Measurements from ENCODE around the gene DAGLA.

DAGLA gene

DNA sequence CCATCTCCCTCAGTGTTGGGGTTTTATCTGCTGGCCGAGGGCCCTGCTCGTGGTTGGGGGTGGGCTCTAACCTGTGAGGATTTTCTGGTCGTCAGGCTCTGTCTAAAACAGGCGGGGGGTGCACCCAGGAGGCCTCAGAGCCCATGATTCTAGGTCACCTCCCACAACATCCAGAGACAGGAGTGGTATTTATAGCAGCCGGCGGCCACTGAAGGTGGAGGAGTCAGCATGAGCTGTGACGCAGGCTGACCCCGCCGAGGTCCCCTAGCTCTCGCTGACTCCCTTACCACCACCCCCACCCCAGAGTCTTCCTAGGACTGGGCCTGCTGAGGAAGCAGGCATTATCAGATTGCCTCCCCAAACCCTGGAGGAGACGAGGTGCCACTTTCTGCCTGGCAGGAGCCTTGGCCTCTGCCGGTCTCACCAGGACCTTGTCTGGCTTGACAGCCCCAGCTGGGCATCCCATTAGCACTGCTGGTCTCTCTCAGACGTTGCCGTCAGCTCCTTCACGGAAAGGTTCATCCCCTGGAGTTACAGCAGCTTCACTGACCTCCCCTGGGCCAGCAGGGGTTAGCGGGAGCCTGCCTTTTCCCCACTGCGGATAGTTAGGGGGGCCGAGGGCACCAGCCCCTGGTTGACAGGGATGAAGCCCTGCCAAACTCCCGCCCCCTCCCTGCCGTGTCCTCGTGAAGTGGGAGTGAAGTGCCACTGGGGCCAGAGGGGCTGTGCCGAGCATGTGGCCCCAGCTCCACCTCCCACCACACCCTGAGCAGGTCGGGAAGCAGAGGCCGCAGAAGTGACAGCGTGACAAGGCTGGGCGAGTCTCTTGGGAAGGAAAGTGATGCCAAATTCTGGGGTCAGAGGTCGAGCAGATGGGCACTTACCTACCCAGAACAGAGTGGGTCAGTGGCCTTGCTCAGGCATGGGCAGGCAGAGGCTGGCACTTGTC lies 26.5 kb downstream of the DAGLA start:
- no peak for DNase-seq (ENCODE audit: low read depth in 2 of 2, low spot score in 1 of 2)

DNA sequence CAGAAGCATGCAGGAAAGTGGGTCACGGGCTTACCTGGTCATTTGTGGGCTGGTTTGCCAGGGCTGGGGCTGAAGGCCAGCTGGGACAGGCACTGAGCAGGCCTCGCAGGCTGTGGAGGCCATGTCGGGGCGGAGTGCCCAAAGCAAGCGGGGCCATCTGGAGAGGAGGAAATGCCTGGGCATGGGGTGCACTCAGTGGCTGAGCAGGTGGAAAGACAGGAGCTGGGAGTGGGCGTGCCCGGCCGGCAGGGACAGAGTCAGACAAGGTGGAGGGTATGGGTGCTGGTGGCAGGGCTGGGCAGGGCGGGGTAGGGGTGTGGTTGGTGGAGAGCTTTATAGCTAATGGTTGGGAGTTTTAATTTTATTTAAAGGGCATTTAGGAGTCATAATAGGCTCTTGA lies 27.4 kb downstream of the DAGLA start:
- no peak for DNase-seq (ENCODE audit: low read depth in 2 of 2, low spot score in 1 of 2)

DNA sequence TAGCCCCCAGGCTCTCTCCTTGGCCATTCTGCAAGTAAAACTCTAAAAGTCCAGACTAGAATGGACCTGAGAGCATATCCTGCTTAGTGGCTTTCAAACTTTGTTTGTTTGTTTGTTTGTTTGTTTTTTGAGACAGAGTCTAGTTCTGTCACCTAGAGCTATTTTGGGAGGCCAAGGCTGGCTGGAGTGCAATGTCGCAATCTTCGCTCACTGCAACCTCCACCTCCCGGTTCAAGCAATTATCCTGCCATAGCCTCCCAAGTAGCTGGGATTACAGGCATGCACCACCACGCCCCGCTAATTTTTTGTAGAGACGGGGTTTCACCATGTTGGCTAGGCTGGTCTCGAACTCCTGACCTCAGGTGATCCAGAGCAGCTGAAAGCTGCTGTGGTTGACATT lies 28.9 kb downstream of the DAGLA start:
- no peak for DNase-seq (ENCODE audit: low read depth in 2 of 2, low spot score in 1 of 2)

DNA sequence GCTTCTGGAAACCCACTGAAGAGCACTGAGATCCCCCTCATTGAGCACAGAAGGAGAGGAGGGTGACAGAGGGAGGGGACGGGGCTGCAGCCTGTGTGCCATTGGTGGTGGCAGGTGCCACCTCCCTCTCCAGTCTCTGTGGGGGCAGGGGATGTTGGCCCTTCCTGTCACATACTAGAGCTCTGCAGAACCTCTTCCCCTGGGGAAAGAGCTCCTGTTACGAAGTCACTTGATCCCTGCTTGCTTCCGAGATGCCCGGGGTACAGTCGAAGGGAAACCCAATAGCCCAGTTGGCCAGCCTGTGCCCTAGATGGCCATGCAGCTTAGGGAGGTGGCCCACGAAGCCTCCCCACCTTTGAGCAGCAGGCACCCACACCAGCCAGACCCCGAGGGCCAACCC lies 29.4 kb downstream of the DAGLA start:
- no peak for DNase-seq (ENCODE audit: low read depth in 2 of 2, low spot score in 1 of 2)

DNA sequence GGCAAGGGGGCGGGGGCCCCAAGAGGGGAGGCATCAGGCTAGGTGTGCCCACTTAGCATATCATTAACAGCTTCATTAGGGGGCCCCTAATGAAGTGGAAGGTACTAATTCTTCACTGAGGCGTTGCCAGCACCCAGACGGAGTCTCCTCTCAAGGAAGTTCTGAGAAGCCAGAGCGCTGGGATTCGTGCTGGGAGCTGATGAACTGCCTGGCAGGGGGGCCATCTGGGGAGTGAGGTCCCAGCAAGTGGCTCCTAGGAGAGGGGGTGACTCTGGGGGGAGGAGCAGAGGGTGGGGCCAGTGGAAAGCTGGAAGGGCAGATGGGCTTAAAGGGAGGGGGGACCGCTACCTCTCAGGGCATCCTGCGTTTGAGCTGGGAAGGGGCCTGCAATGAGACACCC lies 29.8 kb downstream of the DAGLA start:
- no peak for DNase-seq (ENCODE audit: low read depth in 2 of 2, low spot score in 1 of 2)

DNA sequence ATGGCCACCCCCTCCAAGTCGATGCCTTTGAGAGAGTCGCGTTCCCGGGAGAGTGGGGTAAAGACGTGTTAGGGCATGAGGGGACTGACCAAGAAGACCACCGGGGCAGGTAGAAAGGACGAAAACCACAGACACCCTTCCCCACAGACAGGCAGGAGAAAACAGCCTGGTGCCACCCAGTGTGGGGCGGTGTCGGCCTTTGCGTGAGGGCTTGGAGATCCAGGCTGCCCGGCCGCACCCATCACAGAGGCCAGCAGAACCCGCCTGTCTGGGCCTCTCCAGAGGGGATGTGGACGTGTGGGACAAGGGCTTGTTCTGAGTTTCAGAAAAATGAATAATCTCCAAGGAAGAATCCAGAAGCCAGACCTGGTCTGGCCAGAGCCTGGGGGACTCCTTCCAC lies 30.8 kb downstream of the DAGLA start:
- DNase-seq (ENCODE audit: low read depth in 2 of 2, low spot score in 1 of 2) = no peak

DNA sequence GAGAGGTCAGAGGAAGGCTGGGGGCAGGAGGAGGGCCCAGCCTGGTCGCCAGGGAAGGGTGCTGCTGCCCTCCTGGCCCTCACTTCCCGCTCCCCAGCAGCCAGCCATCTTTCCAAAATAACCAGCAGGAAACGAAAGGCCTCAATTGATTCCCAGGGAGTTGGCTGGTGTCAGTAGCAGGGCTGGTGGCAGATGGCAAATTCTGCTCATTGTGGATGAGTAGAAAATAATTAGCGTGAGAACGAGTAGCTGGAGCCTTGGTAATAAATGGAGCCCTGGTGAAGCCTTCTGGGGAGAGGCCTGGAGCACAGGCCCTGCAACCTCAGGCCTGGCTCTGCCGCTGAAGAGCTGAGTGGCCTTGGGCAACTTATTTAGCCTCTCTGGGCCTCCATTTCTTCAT lies 31.3 kb downstream of the DAGLA start:
- no peak for DNase-seq (ENCODE audit: low read depth in 2 of 2, low spot score in 1 of 2)

DNA sequence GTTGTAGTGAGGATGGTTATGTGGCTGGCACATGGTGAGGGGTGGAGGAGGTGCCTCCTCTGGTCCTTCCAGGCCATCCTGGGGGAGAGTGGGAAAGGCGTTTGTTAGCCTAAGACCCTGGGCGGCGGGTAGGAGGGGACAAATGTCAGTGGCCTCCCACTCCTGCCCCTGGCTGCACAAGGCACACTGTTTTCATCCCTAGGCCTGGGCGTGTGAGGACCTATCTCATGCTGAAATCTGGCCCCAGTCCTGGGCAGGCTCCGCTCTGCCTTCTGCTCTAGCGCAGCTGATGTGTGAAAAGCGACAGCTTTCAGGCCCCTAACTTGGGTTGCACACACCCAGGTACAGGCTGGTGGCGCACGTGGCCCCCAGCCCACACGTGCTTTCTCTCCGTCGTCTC lies 32.1 kb downstream of the DAGLA start:
- DNase-seq (ENCODE audit: low read depth in 2 of 2, low spot score in 1 of 2) = no peak

DNA sequence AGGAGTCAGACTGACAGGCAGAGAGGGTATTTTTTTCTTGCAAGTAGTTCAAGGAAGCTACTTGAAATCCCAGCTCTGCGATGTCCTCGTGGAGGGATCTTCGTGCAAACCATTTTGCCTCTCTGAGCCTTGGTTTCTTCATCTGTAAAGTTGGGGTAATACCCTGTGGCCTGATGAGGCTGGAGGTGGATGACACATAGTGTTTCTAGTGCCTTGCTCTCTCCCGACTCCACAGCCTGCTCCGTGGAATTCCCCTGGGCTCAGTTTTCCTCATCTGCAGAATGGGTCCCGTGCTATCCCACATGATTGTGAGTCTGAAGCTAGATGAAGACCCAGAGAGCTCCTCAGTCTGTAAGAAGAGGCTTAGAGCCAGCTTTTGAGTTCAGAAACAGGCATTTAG lies 32.7 kb downstream of the DAGLA start:
- DNase-seq (ENCODE audit: low read depth in 2 of 2, low spot score in 1 of 2) = no peak

DNA sequence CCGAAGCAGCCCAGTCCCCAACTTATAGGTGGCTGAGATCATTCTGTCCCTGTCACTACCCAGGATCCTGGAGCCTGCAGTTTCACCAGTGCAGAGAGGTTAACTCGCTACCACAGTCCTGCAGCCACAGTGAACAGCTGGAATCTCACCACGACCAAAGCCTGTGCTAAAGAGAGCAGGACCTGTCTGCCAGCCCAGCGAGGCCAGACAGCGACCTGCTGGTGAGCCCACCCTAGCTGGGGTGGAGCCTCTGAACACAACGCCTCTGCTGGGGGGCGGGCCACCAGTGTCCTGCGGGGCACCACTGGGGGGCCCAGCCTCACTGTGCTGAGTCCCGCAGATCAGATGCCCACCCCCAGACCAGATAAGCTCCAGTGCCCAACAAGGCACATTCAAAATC lies 33.3 kb downstream of the DAGLA start:
- DNase-seq (ENCODE audit: low read depth in 2 of 2, low spot score in 1 of 2) = no peak

DNA sequence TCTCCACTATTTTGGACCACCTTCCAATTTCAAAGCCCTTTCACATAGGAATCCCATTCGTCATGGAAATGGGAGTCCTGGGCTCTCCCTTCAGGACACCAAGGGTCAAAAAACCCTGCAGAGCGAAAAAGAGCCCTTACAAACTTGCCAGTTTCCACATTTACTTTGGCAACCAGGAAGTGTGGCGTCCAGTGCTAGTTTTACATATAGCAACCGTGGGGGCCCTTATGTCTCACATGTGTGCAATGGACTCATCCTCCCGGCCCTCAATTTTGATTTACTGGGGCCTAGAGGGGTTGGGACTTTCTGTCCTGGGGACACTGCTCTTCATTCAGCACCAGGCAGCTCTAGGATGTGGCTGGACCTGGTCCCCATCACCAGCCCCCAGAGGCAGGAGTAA lies 33.7 kb downstream of the DAGLA start:
- DNase-seq (ENCODE audit: low read depth in 2 of 2, low spot score in 1 of 2) = no peak

DNA sequence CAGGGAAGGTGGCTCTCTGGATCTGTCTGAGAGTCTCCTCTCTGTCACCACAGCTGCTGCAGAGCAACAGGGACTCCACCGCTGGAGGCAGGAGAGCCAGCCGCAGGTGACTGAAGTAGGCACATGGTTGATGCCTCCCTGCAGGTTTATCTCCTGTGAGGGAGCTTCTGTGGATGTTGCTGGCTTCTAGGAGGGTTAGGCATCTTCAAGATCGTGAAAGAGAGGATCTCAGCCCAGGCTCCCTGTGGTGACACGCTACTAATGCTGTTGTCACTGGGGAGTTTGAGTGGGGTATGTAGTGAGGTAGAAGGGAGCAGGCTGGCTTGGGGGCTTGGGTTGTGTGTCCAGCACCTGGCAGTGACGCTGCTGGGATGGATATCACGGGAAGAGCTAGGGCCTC lies 34.1 kb downstream of the DAGLA start:
- no peak for DNase-seq (ENCODE audit: low read depth in 2 of 2, low spot score in 1 of 2)

DNA sequence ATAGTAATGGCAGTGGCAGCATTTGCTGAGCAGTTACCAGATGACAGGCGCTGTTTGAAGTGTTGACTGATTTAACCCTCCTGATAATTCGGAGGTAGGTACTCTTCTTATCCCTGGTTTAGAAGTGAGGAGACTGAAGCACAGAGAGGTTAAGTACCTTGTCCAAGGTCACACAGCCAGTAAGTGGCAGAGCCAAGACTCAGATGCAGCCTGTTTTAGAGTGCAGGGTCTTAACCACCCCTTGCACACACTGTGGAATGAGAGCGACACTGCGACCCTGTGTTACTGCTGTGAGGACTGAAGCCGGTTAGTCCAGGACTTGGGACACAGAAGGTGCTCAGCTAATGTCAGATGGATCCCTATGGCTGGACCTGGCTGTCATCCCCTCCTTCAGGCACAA lies 34.7 kb downstream of the DAGLA start:
- DNase-seq (ENCODE audit: low read depth in 2 of 2, low spot score in 1 of 2) = no peak

DNA sequence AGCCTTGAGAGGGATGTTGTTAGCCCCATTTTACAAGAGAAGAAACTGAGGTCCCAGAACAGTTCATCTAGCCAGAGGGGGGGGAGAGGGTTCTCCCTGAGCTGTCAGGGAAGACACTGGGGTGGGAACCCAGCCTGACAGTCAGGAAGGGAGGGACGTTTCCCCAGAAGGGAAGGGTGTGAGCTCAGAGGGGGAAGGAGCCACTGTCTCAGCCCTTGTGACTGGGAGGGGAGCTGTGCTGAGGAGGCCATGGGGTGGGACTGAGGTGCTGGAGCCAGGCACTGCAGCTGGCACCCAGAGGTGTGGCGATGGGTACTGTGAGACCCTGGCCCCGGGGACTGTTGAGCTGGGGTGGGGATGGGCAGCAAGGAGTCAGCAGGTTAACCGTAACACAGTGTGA lies 35.7 kb downstream of the DAGLA start:
- no peak for DNase-seq (ENCODE audit: low read depth in 2 of 2, low spot score in 1 of 2)

DNA sequence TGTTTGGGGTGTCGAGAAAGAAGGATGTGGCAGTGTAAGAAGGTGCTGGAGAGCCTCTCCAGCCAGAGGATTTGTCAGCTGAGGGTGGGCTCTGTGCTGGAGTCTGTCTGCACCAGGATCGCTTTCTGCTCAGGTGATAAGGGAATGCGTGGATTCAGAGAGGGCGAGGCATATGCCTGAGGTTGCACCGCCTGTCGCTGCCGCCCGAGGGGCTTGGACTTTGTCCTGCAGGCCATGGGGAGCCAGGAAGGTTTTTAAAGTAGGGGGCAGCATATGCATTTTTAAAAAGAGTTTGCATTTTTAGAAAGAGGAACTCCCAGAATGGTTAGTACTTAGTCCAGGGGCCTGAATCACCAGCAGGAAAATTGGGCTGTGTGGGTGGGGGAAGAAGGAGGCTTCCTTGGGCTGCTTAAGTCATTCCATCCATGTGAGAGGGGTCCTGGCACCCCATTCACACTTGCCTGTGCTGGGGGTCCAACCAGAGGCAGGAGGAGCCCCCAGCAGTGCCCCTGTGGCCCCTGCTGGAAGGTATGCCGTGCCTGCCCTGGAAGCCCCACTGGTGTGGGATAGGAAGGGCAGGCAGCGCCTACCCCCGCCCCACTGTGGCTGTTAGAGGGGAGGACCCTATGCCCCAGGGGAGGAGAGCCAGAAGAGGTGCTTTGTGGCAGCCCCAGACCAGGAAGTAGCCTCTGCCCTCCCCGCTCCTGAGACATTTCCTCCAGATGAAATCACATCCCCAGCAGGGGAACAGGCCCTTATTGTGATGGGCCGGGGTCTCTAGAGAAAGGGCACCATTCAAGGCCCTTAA lies 36.5 kb downstream of the DAGLA start:
- no peak for DNase-seq (ENCODE audit: low read depth in 2 of 2, low spot score in 1 of 2)

DNA sequence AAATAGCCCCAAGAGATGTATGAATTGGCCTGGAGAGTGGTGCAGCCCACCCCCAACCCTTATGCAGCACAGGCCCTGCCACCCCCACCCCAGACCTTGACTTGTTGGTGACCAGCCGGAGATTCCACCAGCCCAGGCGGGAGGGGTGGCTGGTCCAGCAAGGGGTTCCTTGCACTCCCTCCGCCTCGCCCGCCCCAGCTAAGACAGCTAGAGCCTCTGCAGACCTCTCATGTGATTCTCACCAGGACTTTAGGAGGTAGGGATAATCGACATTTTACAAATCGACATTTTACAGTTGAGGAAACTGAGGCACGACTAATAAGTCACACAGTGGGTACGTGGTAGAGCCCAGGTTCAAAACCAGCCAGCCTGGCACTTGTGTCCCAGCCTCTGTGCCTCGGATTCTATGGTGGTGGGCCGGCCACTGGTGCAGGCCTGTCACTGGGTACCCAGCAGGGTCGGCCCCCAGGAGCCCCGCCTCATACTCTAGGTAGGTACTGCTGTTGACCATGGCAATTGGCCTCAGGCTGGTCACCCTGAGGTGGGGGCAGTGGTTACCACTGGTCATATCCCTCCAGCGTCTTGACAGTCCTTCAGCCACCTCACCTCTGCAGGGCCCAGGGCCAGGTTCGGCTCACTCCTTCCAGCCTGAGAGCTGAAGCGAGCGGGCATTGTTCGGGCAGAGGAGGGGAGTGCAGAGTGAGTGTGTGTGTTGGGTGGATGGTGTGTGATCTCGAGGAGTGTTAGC lies 37.3 kb downstream of the DAGLA start:
- DNase-seq (ENCODE audit: low read depth in 2 of 2, low spot score in 1 of 2) = no peak

DNA sequence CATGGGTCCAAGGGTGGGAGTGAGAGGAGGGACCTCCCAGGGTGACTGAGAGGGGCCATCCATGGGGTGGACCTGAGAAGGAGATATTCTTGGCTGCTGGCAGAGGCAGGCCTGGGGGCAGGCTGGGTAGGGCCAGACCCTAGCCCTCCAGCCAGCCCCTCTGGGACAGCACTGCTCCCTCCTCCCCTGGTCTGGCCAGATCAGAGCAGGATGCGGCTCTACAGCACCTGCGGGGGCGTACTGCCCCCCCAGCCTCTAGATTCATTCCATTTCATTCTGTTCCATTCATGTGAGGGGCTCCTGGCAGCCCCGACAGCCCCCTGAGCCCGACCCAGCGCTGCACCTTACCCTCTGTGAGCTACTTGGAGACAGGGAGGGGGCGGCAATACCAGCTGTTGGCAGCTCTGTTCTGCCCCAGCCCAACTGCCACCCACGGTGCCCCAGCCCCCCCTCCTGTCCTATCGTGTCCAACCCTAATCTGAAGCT lies 37.9 kb downstream of the DAGLA start:
- no peak for DNase-seq (ENCODE audit: low read depth in 2 of 2, low spot score in 1 of 2)

DNA sequence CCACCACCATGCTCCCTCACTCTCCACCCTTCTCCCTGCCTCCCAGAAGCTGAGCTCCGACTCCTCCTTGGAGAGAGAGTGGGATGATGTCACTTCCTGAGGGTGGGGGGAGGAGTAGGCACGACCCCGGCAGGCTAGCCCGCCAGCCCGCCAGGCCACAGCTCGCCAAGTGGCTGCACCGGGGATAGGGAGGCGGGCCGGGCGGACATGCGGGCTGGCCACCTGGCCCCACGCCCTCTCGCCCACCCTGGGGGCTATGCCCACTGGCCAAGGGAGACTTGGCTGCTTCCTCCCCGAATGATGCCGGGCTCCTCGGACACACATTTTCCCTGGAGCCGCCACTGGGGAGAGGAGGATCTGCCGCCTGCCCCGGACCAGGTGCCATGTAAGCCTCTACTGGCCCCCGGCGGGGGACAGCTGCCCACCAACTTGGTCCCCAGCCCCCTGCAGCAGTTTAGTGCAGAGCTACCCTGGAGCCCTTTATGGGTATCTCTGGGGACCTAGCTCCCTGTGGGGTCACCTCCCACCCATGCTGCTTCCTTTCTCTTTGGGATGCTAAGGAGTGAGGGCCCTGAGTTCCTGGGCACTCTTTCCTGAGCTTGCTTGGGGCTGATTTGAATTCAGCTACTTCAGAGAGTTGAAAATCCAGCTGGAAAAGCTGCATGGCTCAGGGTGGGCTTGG lies 38.6 kb downstream of the DAGLA start:
- no peak for DNase-seq (ENCODE audit: low read depth in 2 of 2, low spot score in 1 of 2)

DNA sequence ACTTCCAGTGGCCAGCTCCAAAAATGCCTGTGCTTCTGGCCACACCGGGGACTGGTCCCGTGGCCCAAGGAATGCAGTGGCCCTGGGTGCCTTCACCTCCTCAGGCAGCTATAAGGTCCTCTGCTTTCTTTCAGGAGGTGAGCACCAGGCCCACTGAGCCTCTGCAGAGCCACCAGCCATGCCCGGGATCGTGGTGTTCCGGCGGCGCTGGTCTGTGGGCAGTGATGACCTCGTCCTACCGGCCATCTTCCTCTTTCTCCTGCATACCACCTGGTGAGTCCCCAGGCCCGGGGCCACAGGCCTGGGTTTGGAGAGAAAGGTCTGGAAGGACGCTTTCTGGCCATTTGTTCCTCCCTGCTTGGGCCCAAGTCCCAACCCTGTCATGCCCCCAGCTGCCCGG lies 39.8 kb downstream of the DAGLA start:
- DNase-seq (ENCODE audit: low read depth in 2 of 2, low spot score in 1 of 2) = no peak

DNA sequence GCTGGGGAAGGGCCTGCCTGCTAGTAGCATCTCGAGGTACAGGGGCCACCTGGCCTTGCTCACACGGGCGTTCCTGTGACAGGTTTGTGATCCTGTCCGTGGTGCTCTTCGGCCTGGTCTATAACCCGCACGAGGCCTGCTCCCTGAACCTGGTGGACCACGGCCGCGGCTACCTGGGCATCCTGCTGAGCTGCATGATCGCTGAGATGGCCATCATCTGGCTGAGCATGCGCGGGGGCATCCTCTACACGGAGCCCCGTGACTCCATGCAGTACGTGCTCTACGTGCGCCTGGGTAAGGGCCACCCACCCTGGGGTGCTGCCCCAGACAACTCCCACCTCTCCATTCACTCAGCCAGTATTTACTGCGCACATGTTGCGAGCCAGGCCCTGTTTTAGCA lies 40.4 kb downstream of the DAGLA start:
- no peak for DNase-seq (ENCODE audit: low read depth in 2 of 2, low spot score in 1 of 2)

DNA sequence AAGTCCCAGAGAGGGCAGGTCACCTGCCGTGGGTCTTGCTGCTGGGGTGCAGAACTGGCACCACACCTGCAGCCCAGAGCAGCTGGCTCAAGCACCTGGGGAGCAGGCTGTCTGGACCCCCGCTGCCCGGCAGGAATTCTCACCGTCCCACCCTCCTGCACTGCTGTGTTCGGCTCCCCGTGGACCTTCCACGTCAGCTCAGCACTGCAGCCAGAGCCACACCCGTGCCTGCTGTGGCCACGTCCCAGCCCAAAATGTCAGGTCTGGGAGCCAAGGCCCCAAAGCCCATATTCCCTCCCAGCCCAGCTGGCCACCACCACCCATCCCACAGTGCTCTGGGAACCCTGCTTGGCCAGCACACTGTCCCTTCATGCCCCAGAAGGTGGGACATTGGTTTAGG lies 44.2 kb downstream of the DAGLA start:
- DNase-seq (ENCODE audit: low read depth in 2 of 2, low spot score in 1 of 2) = no peak

Data from stimulated activated CD8-positive, alpha-beta memory T cell treated with anti-CD3 and anti-CD28 coated beads, Interleukin-4, amount 100 ng/mL, for 4 hours (primary cell).